Kidney (tissue), 14 donors: ENCODE data around the gene PYDC1. TPM values are rescaled to one million over a fixed set of nuclear protein-coding genes. Genes with fewer than 3 reads are reported as not detected.

ENCODE experiments used
- DNase-seq, 5 donors: peaks; one replicate each; pipeline ENCODE4 v3.0.0-alpha.2; 2013 to 2020
- FAIRE-seq: peaks from 2 replicates; lab custom pipeline; 2012; peaks lifted over from hg19 to GRCh38; lab: Jason Lieb, UNC
- H3K27ac ChIP-seq, 2 donors: one replicate each; pipeline ENCODE4 v1.7.0; 2013; ENCODE audit warnings: low read depth in 2 of 2, low read length in 2 of 2, inconsistent platforms in 1 of 2
- H3K27me3 ChIP-seq: one replicate; pipeline ENCODE4 v1.7.1; 2013; ENCODE audit warnings: low read length, inconsistent platforms; ENCODE audit not compliant: control insufficient read depth, insufficient read depth
- H3K36me3 ChIP-seq, 3 donors: one replicate each; pipeline versions ENCODE4 v1.7.0 to v1.7.1; 2013; ENCODE audit warnings: low read length in 3 of 3, control low read depth in 1 of 3, inconsistent platforms in 1 of 3; ENCODE audit not compliant: insufficient read depth in 3 of 3, control insufficient read depth in 2 of 3
- H3K4me1 ChIP-seq, 3 donors: one replicate each; pipeline versions ENCODE4 v1.7.0 to v1.7.1; 2013; ENCODE audit warnings: low read length in 3 of 3, inconsistent platforms in 1 of 3, low read depth in 1 of 3; ENCODE audit not compliant: control insufficient read depth in 2 of 3, insufficient read depth in 2 of 3
- H3K4me3 ChIP-seq, 3 donors: one replicate each; pipeline versions ENCODE4 v1.7.0 to v1.8.1; 2013; ENCODE audit warnings: low read length in 3 of 3, control low read depth in 1 of 3, inconsistent platforms in 1 of 3
- H3K9ac ChIP-seq, 3 donors: one replicate each; pipeline versions ENCODE4 v1.7.0 to v1.7.1; 2013; ENCODE audit warnings: low read length in 3 of 3, control low read depth in 1 of 3, inconsistent platforms in 1 of 3
- H3K9me3 ChIP-seq, 3 donors: one replicate each; pipeline versions ENCODE4 v1.7.0 to v1.7.1; 2013; ENCODE audit warnings: low read length in 3 of 3, control low read depth in 1 of 3, inconsistent platforms in 1 of 3; ENCODE audit not compliant: control insufficient read depth in 2 of 3, insufficient read depth in 1 of 3
- CTCF ChIP-seq: IDR thresholded peaks from 3 replicates; pipeline ENCODE4 v1.5.1; 2012; ENCODE audit warnings: mild to moderate bottlenecking, moderate library complexity, borderline replicate concordance; ENCODE audit not compliant: insufficient read depth; ENCODE audit errors: extremely low read depth
- intact Hi-C: fragments of 100-400 bp; cut with DNase I; formaldehyde crosslinking; loops from one replicate; pipeline ENCODE4 v1.11.1; 2022
- polyA plus RNA-seq: library from polyadenylated mRNA; stranded (reverse); fragments of 350-450 nt; fragmentation: Illumina TruSeq; extraction: RNeasy Lipid Tissue Mini Kit (QIAGEN cat#74804); gene quantifications from one replicate; pipeline ENCODE4 v1.2.3, GENCODE V29; 2014; ENCODE audit warnings: low read depth, low replicate concordance; ENCODE audit not compliant: insufficient read depth
- total RNA-seq: library from RNA; stranded (reverse); fragmentation: NEBNext Ultra II Directional; extraction: Animal tissue kit (Norgen Biotek cat#: 25700); gene quantifications from one replicate; pipeline ENCODE4 v1.2.1, GENCODE V29; 2021
- donor health status: control.
- donor health status: control.
- donor health status: control.
- donor health status: control.
- donor health status: control.
- donor health status: DM: yes; HTN: yes; CAD: no.
- donor health status: Normal renal cell carcinoma (clear cell type).

PYDC1 gene
- total and polyA plus RNA-seq, 2 donors from 2014 or later = not detected

- Histone ChIP-seq H3K27ac (no peak overlapping the region), H3K9me3 (no peaks in the 10 kb centered on the region), H3K4me1 (peaks cover 0 to 21% (median 4%) of the 10 kb centered on the region in 3 donors), H3K9ac (no peak overlapping the region), H3K4me3 (peak overlapping the region in 1 of 3 donors; percentile 48), H3K27me3 (peaks cover 21% of the 10 kb centered on the region), H3K36me3 (no peaks in the 10 kb centered on the region)
- no peak for FAIRE-seq
- DNase-seq = peak in 4 of 5 donors; percentile 19 to 78 (median 44)
- intact Hi-C loops = no loop called here
- TF ChIP-seq CTCF = no peak
These were observed 2.1 kb downstream of the PYDC1 start for GRCh38 chr16:31214708-31215286.

- DNase-seq = no peak
- peak within 1 kb of the TSS in 1 of 3 donors; percentile 48 for H3K4me3 ChIP-seq
- no peak within 1 kb of the TSS for H3K9ac ChIP-seq
These were observed 2.8 kb downstream of the PYDC1 start, which contains the start of gene TRIM72 for GRCh38 chr16:31213877-31214707. Gene TRIM72, plus strand, starts transcription at chr16:31214119. Its CDS starts 620 bp downstream, at chr16:31214739.

GRCh38 chr16:31213342-31213741 is 3.6 kb downstream of the PYDC1 start:
- no peak overlapping the region for H3K27ac ChIP-seq

More at GRCh38 chr16:31213877-31214707, 2.8 kb downstream of the PYDC1 start, which contains the start of gene TRIM72:
- intact Hi-C loops = no loop called here
- FAIRE-seq = no peak
- Histone ChIP-seq H3K27me3 (peaks cover 21% of the 10 kb centered on the region), H3K4me1 (peaks cover 0 to 21% (median 4%) of the 10 kb centered on the region in 3 donors), H3K36me3 (no peaks in the 10 kb centered on the region), H3K27ac (no peak within 1 kb of the TSS), H3K9me3 (no peaks in the 10 kb centered on the region)
- no peak for TF ChIP-seq CTCF

More at GRCh38 chr16:31213342-31213741, 3.6 kb downstream of the PYDC1 start:
- Histone ChIP-seq H3K9me3 (no peaks in the 10 kb centered on the region), H3K4me3 (no peak overlapping the region), H3K9ac (no peak overlapping the region), H3K4me1 (peaks cover 0 to 21% (median 4%) of the 10 kb centered on the region in 3 donors), H3K27me3 (peaks cover 17% of the 10 kb centered on the region), H3K36me3 (no peaks in the 10 kb centered on the region)
- FAIRE-seq (no peak), DNase-seq (no peak)
- TF ChIP-seq CTCF = no peak
- intact Hi-C loops = no loop called here
